ENCODE data around the gene OSMR. TPM values are rescaled to one million over a fixed set of nuclear protein-coding genes. Genes with fewer than 3 reads are reported as not detected.

The OSMR gene
- total RNA-seq = 27.4 and 33.1 TPM in 2 replicates

DNA sequence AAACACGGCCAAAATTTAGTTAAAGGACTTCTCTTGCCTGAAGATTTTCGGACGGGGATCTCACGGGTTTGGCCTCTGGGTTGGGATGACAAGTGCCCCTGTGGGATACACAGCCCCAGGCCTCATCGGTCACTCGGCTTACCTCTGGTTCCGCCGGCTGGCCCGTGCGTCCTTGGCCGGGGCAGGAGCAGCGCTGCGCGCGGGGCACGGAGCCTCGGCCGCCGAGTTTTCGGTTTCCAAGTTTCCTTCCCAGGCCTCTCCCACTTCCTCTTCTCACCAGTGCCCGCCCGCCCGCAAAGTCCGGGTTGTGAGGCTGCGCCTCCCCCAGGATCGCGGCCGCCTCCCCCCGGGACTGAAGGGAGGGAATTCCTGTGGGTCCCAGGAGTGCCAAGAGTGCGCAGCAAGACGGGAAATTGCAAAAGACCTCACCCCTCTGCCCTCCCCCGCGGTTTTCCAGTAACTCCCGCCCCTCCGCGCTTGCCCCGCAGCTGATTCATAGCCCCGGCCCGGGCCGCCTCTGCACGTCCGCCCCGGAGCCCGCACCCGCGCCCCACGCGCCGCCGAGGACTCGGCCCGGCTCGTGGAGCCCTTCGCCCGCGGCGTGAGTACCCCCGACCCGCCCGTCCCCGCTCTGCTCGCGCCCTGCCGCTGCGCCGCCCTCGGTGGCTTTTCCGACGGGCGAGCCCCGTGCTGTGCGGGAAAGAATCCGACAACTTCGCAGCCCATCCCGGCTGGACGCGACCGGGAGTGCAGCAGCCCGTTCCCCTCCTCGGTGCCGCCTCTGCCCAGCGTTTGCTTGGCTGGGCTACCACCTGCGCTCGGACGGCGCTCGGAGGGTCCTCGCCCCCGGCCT lies at the start of gene OSMR:
Gene OSMR, plus strand, starts transcription at position 487 of the 853 bp plus-strand sequence. CDS start 23,033 bp downstream, outside the sequence.

Other genes with a start within 250 kb of the OSMR start
- gene RICTOR, start 228.4 kb downstream of the OSMR start, total RNA-seq = 7.2 and 11.2 TPM in 2 replicates